ENCODE measurements around the gene PPP1R13B.
"Not testable (repeated sequence)": the region's sequence is repeated elsewhere in the genome, so short reads cannot be mapped to it uniquely, and the experiment has no call there.

Gene PPP1R13B

DNA sequence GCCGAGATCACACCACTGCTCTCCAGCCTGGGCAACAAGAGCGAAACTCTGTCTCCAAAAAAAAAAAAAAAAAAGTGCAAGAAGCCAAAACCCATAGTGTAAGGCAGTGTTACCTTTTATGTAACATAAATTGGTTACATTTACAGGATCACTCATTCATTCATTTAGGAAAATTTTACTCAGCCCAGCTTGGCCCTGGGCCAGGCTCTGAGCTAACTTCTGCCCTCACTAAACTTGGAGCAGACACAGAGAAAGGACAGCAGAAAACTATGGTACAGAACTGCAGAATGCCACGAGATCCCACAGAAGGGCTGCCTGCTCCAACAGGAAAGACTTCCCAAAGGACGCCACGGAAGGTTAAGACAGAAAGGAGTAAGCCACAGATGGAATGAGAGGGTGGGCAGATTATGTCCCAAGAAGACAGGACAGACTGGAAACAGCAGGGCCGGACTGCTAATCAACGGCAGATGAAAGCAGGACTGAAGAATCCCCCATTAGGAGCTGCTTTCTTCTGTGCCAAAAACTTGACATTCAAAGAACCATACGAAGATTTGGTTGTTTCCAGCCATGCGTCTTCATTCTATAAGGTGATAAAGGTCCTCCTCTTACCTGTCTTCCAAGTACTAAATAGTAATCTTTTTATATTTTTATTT, 18.9 kb downstream of the PPP1R13B start:
- DNase-seq: no peak

- no peak for DNase-seq
These were observed 22.3 kb downstream of the PPP1R13B start for GRCh38 chr14:103825101-103825500.

DNA sequence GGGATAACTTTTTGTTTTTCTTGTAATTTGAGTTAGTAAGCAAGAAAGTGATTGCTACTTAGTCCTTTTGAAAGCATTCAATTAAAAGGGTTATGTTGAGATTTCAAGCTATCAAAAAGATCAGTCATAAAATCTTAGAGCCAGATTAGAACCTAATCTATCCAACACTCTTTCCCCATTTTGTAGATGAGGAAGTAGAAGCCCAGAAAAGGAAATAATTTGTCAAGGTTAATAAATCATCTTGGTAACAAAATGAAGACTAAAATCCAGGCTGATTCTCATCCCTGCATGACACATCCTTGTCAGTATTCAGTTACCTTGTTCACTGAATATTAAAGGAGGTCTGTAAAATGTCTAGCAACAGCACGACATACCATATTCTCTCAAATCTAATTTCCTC, 26.5 kb downstream of the PPP1R13B start:
- DNase-seq: no peak

GRCh38 chr14:103820382-103820781, 27.0 kb downstream of the PPP1R13B start:
- DNase-seq: no peak

DNA sequence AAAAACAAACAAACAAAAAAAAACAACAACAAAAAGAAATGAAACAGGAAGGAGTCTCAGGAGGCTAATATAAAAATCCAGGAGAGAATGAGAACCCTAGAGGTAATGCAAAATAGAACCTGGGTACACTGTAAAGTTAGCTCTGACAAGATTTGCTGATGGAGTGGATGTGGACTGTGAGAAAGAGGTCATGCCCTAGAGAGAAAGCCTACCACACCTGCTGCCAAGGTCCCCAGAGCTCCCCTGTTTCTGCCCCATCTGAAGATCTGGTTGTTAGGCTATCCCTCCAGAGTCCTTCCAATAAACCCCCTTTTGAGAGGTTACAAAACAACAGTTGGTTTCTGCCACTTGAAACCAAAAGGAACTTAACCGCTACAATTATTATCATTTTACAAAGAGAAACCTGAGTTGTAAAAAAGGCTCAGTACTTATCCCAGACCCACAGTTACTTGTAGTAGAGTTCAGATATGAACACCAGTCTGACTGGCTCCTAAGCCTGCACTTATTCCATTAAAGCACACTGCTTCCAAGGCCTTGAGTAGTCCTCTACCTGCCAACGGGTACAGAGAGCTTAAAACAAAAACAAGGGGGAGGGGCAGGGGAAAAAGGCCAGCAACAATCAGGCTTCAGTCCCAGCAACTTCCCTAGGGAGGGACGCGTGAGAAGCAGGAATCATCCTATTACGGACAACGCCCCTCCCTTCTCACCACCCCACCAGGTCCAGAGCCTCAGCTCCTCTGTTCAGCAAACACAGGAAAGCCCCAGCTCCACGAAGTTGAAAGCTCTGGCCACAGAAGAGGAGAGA, 27.7 kb downstream of the PPP1R13B start:
- DNase-seq: no peak

DNA sequence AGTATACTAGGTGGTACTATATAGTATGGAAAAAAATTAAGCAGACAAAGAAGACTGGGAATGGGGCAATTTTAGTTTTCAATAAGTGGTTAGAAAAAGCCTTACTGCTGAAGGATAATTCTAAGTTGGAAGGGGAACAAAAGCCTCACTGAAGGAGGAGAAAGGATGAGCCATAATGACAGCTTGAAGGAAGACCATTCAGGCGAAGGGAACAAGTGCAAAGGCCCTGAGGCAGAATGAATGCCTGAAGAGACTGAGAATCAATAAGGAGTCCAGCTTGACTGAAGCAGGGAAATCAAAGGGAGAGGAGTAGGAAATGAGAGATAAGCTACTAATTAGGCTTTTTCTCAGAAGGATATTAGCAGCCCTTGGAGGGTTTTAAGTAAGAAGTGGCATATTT, 28.5 kb downstream of the PPP1R13B start:
- no peak for DNase-seq

- DNase-seq: no peak
These were observed 29.0 kb downstream of the PPP1R13B start for GRCh38 chr14:103818422-103818821.

DNA sequence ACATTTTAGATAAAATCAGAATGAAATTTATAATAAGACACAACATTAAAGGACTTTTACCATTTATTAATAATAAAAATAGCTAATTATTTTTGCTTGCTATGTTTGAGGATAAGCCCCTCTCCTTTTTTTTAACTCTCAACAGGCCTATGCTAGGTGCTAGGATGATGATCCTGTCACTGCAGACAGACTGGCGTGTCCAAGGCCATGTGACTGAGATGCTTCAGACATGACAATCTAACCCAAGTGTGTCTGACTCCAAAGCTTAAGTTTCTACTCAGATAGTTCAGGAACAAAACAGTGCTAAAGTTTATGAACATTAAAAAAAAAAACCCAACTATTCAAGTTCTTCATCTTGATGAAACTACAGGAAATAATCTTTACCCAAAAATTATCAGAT, 29.8 kb downstream of the PPP1R13B start:
- DNase-seq: no peak

DNA sequence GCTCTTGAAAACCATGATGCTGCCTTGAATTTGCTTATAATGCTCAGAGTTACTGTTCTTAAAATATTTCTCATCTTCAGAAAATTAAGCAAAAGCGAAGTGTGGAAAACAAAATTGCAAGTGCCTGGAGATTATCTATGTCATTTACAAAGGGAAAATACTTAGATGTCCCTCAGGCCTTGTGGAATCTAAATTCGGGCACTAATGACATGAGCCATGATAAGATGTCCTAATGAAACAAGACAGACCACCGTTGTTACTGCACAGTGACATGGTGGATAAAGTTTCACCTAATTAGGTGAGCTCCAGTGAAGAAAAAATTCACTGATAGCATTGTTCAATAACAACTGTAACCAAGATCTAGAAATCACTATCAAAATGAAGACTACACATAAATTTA, 30.4 kb downstream of the PPP1R13B start:
- no peak for DNase-seq

DNA sequence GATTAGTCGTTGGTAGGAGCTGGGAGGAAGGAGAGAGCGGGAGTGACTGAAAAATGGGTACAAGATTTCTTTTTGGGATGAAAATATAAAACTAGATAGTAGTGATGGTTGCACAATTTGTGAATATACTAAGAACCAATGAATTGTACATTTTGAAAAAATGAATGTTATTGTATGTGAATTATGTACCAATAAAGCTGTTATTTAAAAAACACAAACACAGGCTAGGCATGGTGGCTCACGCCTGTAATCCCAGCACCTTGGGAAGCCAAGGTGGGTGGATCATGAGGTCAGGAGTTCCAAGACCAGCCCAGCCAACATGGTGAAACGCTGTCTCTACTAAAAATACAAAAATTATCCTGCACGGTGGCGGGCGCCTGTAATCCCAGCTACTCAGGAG, 32.1 kb downstream of the PPP1R13B start:
- DNase-seq: no peak

GRCh38 chr14:103811189-103811588, 36.2 kb downstream of the PPP1R13B start:
- DNase-seq: no peak

- DNase-seq: peak; percentile 43
These were observed 38.9 kb downstream of the PPP1R13B start for GRCh38 chr14:103808403-103809001.

DNA sequence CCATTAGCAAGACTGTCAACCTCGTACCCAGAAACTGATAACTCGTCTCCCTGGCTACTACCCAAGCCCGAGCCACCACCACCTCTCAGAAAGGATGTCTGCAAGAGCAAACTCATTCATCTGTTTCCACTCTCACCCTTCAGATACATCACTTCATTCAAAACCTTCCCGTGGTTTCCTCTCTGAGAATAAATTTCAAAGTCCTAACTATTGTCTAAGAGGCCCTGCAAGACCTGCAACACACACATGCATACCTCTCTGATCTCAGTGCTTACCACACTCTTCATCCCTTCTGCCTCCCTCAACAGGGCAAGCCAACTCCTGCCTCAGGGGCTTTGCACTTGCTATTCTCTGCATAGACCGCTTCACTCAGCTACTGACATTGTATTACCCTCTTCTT, 40.6 kb downstream of the PPP1R13B start:
- DNase-seq: no peak

DNA sequence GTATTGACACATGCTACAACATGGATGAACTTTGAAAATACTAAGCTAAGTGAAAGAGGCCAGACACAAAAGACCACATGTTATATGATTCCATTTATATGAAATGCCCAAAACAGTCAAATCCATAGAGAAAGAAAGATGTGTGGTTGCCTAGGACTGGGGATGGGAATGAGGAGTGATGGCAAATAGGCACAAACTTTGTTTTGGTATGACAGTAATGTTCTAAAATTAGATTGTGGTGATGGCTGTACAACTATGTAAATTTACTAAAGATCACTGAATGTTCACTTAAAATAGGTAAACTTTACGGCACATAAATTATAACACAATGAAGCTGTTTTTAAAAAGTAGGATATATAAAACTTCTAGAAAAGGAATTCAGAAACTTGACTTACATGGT, 41.7 kb downstream of the PPP1R13B start:
- no peak for DNase-seq

DNA sequence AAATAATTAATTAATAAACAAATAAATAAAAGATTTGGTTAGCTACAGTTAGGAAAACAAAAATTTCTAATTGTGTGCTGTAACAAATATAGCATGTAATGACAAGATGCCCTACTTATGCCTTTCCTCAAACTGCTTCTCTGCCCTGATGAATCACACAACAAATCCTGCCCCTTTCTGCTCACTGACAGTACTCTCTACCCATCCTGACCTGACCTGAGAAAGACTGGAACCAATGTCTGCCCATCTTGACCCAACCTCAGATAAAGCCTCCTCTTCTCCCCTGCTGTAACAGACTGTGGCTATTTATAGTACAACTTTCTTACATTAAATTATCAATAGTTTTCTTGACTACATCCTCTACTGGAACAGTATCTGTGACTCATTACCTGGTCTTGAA, 43.7 kb downstream of the PPP1R13B start:
- no peak for DNase-seq

GRCh38 chr14:103802356-103802755, 45.0 kb downstream of the PPP1R13B start:
- DNase-seq: no peak

- no peak for DNase-seq
These were observed 45.9 kb downstream of the PPP1R13B start for GRCh38 chr14:103801459-103801858.

DNA sequence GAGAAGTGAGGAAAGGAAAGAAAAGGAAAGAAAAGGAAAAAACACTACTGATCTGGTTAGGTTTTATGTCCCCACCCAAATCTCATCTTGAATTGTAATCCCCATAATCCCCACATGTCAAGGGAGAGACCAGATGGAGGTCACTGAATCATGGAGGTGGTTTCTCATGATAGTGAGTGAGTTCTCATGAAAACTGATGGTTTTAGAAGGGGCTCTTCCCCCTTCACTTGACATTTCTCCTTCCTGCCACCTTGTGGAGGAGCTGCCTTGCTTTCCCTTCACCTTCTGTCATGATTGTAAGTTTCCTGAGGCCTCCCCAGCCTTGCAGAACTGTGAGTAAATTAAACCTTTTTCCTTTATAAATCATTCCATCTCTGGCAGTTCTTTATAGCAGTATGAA, 54.2 kb downstream of the PPP1R13B start:
- DNase-seq: not testable (repeated sequence)

DNA sequence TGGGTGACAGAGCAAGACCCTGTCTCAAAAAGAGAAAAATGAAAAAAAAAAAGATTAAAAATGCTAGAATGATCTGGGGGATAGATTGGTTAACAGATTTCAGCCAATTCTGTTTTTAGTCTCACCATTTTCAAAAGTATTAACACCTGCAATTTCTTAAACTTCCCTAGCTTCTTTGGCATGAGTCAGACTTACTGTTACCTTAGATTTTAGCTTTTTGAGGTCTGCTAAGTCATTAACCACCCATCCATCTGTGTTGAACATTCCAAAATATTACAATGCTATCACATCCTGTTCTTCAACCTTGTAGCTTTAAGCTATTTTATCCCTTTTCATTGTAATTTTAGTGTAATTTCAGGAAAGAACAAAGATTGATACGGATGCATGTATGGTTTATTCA, 59.3 kb downstream of the PPP1R13B start:
- no peak for DNase-seq

DNA sequence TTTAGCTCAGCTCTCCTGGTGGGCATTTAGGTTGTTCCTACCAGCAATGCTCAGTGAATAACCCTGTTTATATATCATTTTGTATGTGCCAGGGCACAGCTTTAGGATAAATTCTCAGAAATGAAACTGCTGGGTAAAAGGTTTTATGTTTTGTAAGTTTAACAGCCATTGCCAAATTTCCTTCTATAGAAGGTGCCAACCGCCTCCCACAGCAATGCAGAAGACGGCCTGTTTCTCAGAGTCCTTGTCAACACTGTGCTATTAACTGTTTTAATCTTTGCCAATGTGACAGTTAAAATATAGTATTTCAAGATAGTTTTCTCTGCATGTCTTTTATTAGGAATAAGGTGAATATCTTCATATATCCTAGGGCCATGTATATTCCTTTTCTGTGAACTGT, 65.0 kb downstream of the PPP1R13B start:
- DNase-seq: no peak

DNA sequence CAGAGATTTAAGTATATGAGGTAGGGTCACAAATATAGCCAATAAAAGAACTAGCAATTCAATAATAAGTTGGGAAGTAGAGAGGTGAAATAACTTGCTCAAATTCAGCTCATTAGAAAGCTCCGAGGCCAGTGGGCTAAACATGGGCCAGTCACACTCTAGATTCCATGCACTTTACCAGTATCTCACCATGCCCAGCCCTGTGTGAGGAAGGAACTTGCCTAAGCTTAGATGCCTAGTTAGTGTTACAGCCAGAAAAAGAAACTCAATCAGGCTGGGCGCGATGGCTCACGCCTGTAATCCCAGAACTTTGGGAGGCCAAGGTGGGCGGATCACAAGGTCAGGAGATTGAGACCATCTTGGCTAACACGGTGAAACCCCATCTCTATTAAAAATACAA, 71.1 kb downstream of the PPP1R13B start:
- not testable (repeated sequence) for DNase-seq

- no peak for DNase-seq
These were observed 71.9 kb downstream of the PPP1R13B start for GRCh38 chr14:103775506-103775905.

GRCh38 chr14:103773521-103773920, 73.9 kb downstream of the PPP1R13B start:
- DNase-seq: no peak

- no peak for DNase-seq
These were observed 75.2 kb downstream of the PPP1R13B start for GRCh38 chr14:103772078-103772712.

Data from CD4-positive, alpha-beta T cell treated with Interferon gamma for 1 hour (primary cell).